Calu3 (cell line): Measurements from ENCODE around the gene GIT1. TPM values are rescaled to one million over a fixed set of nuclear protein-coding genes. Genes with fewer than 3 reads are reported as not detected.

Experiments used
- BruUV-seq: library from RNA; stranded (reverse); fragments of 400-500 nt; replicated peaks from 2 replicates; lab custom pipeline; 2021; lab: Mats Ljungman, UMichigan
- CTCF ChIA-PET: fragments of 300-600 bp; sonication (Branson Sonifier 250); formaldehyde crosslinking; loops from one replicate; lab custom pipeline; 2022; ENCODE audit warnings: antibody characterized with exemption; lab: Charles Lee
- DNase-seq: peaks from one replicate; pipeline ENCODE4 v3.0.0; 2022
- H3K27ac Mint-ChIP-seq: one replicate; pipeline ENCODE4 v1.8.0; 2022; ENCODE audit warnings: mixed read lengths; ENCODE audit not compliant: unreplicated experiment
- H3K27me3 Mint-ChIP-seq: one replicate; pipeline ENCODE4 v1.8.0; 2022; ENCODE audit warnings: mixed read lengths; ENCODE audit not compliant: unreplicated experiment
- H3K36me3 Mint-ChIP-seq: one replicate; pipeline ENCODE4 v1.8.0; 2022; ENCODE audit warnings: mild to moderate bottlenecking, moderate library complexity, mixed read lengths; ENCODE audit not compliant: insufficient read depth, unreplicated experiment
- H3K4me1 Mint-ChIP-seq: one replicate; pipeline ENCODE4 v1.8.0; 2022; ENCODE audit warnings: mild to moderate bottlenecking, low read depth, mixed read lengths; ENCODE audit not compliant: unreplicated experiment
- H3K4me3 Mint-ChIP-seq: one replicate; pipeline ENCODE4 v1.8.0; 2022; ENCODE audit warnings: mild to moderate bottlenecking, low read depth, moderate library complexity, mixed read lengths; ENCODE audit not compliant: unreplicated experiment
- H3K9me3 Mint-ChIP-seq: one replicate; pipeline ENCODE4 v1.8.0; 2022; ENCODE audit warnings: low read depth, mixed read lengths; ENCODE audit not compliant: unreplicated experiment
- intact Hi-C: fragments of 100-400 bp; cut with micrococcal nuclease; formaldehyde crosslinking; loops from one replicate; pipeline ENCODE4 v1.10.0; 2022; ENCODE audit not compliant: unreplicated experiment
- total RNA-seq: library from RNA; stranded (reverse); gene quantifications from 2 replicates; pipeline ENCODE4 v1.2.3, GENCODE V29; 2022
- TF ChIP-seq, protein P1 (sequence below): fragments of 200-600 bp; IDR thresholded peaks from one replicate; pipeline ENCODE4 v1.8.0; 2022; ENCODE audit warnings: antibody characterized with exemption; ENCODE audit not compliant: unreplicated experiment

Gene GIT1
- total RNA-seq, 1 experiment from 2014 or later, result 47.7 TPM

- intact Hi-C loops, result no loop called here
- TSS peak; percentile 17 for BruUV-seq
- CTCF ChIA-PET, result interaction anchor here (0.7 to 2.4 kb wide), 6 partner anchors 9 to 196 kb away, joined by 3 to 12 read pairs (median 3); no protein-coding TSS in a partner anchor
- Mint-ChIP-seq H3K4me3 (peak overlapping the region; percentile 85), H3K9me3 (no peaks in the 10 kb centered on the region), H3K4me1 (no peaks in the 10 kb centered on the region), H3K36me3 (peaks cover 56% of the 10 kb centered on the region), H3K27me3 (no peaks in the 10 kb centered on the region), H3K27ac (peak overlapping the region; percentile 82)
- peak; percentile 59 for DNase-seq
- TF ChIP-seq, protein P1, sequence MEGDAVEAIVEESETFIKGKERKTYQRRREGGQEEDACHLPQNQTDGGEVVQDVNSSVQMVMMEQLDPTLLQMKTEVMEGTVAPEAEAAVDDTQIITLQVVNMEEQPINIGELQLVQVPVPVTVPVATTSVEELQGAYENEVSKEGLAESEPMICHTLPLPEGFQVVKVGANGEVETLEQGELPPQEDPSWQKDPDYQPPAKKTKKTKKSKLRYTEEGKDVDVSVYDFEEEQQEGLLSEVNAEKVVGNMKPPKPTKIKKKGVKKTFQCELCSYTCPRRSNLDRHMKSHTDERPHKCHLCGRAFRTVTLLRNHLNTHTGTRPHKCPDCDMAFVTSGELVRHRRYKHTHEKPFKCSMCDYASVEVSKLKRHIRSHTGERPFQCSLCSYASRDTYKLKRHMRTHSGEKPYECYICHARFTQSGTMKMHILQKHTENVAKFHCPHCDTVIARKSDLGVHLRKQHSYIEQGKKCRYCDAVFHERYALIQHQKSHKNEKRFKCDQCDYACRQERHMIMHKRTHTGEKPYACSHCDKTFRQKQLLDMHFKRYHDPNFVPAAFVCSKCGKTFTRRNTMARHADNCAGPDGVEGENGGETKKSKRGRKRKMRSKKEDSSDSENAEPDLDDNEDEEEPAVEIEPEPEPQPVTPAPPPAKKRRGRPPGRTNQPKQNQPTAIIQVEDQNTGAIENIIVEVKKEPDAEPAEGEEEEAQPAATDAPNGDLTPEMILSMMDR, result peak; percentile 43
Observed at GRCh38 chr17:29565643-29566472, 23.6 kb downstream of the GIT1 start.

DNA sequence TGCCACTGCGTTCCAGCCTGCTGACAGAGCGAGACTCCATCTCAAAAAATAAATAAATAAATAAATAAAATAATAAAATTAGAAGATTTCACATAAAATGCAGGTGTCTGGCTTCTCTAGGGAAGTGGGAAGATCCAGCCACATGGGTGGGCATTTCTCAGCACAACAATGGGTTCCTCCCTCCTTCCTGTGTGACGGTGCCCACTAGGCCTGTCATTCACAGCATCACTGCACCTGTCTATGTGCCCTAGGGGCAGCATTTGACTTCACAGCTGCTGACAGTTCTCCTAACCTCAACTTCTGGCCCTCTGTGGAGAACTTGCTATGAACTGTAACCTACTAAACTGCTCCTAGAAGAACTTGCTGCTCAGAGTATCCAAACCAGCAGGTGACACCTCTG, 25.6 kb downstream of the GIT1 start:
- intact Hi-C loops, result no loop called here
- DNase-seq, result no peak
- H3K27ac Mint-ChIP-seq, result no peak overlapping the region
- no TSS peak for BruUV-seq
- H3K36me3 Mint-ChIP-seq, result peaks cover 47% of the 10 kb centered on the region
- no peaks in the 10 kb centered on the region for H3K27me3 Mint-ChIP-seq
- TF ChIP-seq, protein P1, result no peak
- H3K4me3 Mint-ChIP-seq, result no peak overlapping the region
- CTCF ChIA-PET, result interaction anchor here (0.9 kb wide), 1 partner anchor 169 kb away, joined by 3 read pairs; no protein-coding TSS in a partner anchor
- no peaks in the 10 kb centered on the region for H3K4me1 Mint-ChIP-seq
- H3K9me3 Mint-ChIP-seq, result no peaks in the 10 kb centered on the region

DNA sequence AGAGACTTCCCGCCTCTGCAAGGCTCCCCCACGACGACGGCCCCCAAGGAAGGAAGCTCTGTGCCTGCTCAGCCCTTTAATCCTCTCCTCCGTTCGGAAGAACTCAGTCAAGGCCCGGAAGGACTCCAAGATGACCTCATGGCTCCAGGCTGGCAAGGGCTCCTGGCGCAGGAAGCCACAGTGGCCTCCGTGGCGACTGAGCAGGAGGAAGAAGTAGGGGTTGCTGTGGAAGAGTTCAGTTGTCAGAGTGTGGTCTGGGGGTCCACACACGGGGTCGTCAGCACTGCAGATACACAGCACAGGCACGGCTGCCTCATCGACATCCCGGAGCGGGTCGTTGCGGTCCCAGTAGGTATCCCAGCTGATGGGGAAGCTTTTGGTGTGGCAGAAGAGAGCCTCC, 26.8 kb downstream of the GIT1 start:
- peaks cover 41% of the 10 kb centered on the region for H3K36me3 Mint-ChIP-seq
- intact Hi-C loops, result no loop called here
- no peaks in the 10 kb centered on the region for H3K27me3 Mint-ChIP-seq
- no peaks in the 10 kb centered on the region for H3K9me3 Mint-ChIP-seq
- no TSS peak for BruUV-seq
- no peak for DNase-seq
- TF ChIP-seq, protein P1, result no peak
- CTCF ChIA-PET, result no interaction called here
- H3K4me1 Mint-ChIP-seq, result peaks cover 4% of the 10 kb centered on the region
- H3K27ac Mint-ChIP-seq, result no peak overlapping the region
- H3K4me3 Mint-ChIP-seq, result no peak overlapping the region

GRCh38 chr17:29561554-29562517, 27.6 kb downstream of the GIT1 start:
- no peaks in the 10 kb centered on the region for H3K27me3 Mint-ChIP-seq
- CTCF ChIA-PET, result no interaction called here

More at GRCh38 chr17:29561554-29562517, 27.6 kb downstream of the GIT1 start:
- DNase-seq, result no peak
- Mint-ChIP-seq H3K27ac (no peak overlapping the region), H3K36me3 (peaks cover 33% of the 10 kb centered on the region), H3K4me3 (no peak overlapping the region), H3K9me3 (no peaks in the 10 kb centered on the region), H3K4me1 (peaks cover 11% of the 10 kb centered on the region)
- BruUV-seq, result no TSS peak
- TF ChIP-seq, protein P1, result no peak
- intact Hi-C loops, result no loop called here
